Left ventricle myocardium inferior (tissue), 1 donor: ENCODE data around the gene RAI14. TPM values are rescaled to one million over a fixed set of nuclear protein-coding genes. Genes with fewer than 3 reads are reported as not detected.
A peak's percentile ranks its signal among the peaks of the same experiment; 100 is the strongest.
"Not testable (repeated sequence)": the region's sequence is repeated elsewhere in the genome, so short reads cannot be mapped to it uniquely, and the experiment has no call there.

Source experiments
- DNase-seq: peaks from one replicate; pipeline ENCODE4 v3.0.0-alpha.2; 2020
- H3K27ac ChIP-seq: fragments of 200-600 bp; replicated peaks from 2 replicates; pipeline ENCODE4 v1.8.0; 2021
- H3K27me3 ChIP-seq: fragments of 200-600 bp; 2 replicates; pipeline ENCODE4 v1.8.0; 2021; ENCODE audit warnings: low read depth
- H3K36me3 ChIP-seq: fragments of 200-600 bp; 2 replicates; pipeline ENCODE4 v1.8.0; 2021
- H3K4me1 ChIP-seq: fragments of 200-600 bp; 2 replicates; pipeline ENCODE4 v1.8.0; 2021
- H3K4me3 ChIP-seq: fragments of 200-600 bp; 2 replicates; pipeline ENCODE4 v1.8.0; 2021; ENCODE audit warnings: mild to moderate bottlenecking, moderate library complexity
- H3K9me3 ChIP-seq: fragments of 200-600 bp; replicated peaks from 2 replicates; pipeline ENCODE4 v1.8.0; 2021
- CTCF ChIP-seq: fragments of 200-600 bp; IDR thresholded peaks from 2 replicates; pipeline ENCODE4 v1.8.0; 2021; ENCODE audit warnings: antibody characterized with exemption, mild to moderate bottlenecking, borderline replicate concordance
- intact Hi-C: fragments of 100-400 bp; cut with micrococcal nuclease; formaldehyde crosslinking; loops from one replicate; pipeline ENCODE4 v1.11.0; 2022
- total RNA-seq: library from RNA; stranded (reverse); fragmentation: NEBNext Ultra II Directional; extraction: Animal tissue kit (Norgen Biotek cat#: 25700); gene quantifications from one replicate; pipeline ENCODE4 v1.2.1, GENCODE V29; 2021
- donor health status: DM: no; HTN: yes; CAD: no; lungs with severe emphysema.

The RAI14 gene
- total RNA-seq, 1 donor from 2014 or later = 6.7 TPM

- no peak for TF ChIP-seq CTCF
- no peaks in the 10 kb centered on the region for H3K9me3 ChIP-seq
- H3K36me3 ChIP-seq = peaks cover 45% of the 10 kb centered on the region
- peaks cover 4% of the 10 kb centered on the region for H3K4me1 ChIP-seq
- intact Hi-C loops = no loop called here
- H3K27ac ChIP-seq = no peak overlapping the region
- no peaks in the 10 kb centered on the region for H3K27me3 ChIP-seq
- no peak for DNase-seq
- no peak overlapping the region for H3K4me3 ChIP-seq
These were observed 170.2 kb downstream of the RAI14 start for GRCh38 chr5:34826347-34826746.

- H3K4me1 ChIP-seq = peaks cover 9% of the 10 kb centered on the region
- H3K27me3 ChIP-seq = no peaks in the 10 kb centered on the region
- H3K9me3 ChIP-seq = no peaks in the 10 kb centered on the region
- DNase-seq = no peak
- peaks cover 45% of the 10 kb centered on the region for H3K36me3 ChIP-seq
- H3K4me3 ChIP-seq = no peak overlapping the region
- intact Hi-C loops = no loop called here
- TF ChIP-seq CTCF = no peak
- H3K27ac ChIP-seq = no peak overlapping the region
These were observed 171.7 kb downstream of the RAI14 start for GRCh38 chr5:34827588-34828506.

GRCh38 chr5:34830827-34831226 lies 174.7 kb downstream of the RAI14 start:
- peak overlapping the region; percentile 37 for H3K27ac ChIP-seq
- peaks cover 23% of the 10 kb centered on the region for H3K36me3 ChIP-seq
- not testable (repeated sequence) for H3K9me3 ChIP-seq, H3K4me3 ChIP-seq, DNase-seq, H3K27me3 ChIP-seq
- intact Hi-C loops = loop anchor here (10.0 kb wide), 1 partner anchor 176 kb away; the partner anchor contains the start of gene RAI14
- H3K4me1 ChIP-seq = peaks cover 16% of the 10 kb centered on the region

- peaks cover 20% of the 10 kb centered on the region for H3K36me3 ChIP-seq
- DNase-seq = no peak
- intact Hi-C loops = loop anchor here (10.0 kb wide), 1 partner anchor 177 kb away; the partner anchor contains the start of gene RAI14
- H3K27ac ChIP-seq = peak overlapping the region; percentile 37
- H3K9me3 ChIP-seq = no peaks in the 10 kb centered on the region
- peaks cover 16% of the 10 kb centered on the region for H3K4me1 ChIP-seq
- TF ChIP-seq CTCF = no peak
- H3K27me3 ChIP-seq = no peaks in the 10 kb centered on the region
- no peak overlapping the region for H3K4me3 ChIP-seq
These were observed 175.2 kb downstream of the RAI14 start for GRCh38 chr5:34831303-34831702.

DNA sequence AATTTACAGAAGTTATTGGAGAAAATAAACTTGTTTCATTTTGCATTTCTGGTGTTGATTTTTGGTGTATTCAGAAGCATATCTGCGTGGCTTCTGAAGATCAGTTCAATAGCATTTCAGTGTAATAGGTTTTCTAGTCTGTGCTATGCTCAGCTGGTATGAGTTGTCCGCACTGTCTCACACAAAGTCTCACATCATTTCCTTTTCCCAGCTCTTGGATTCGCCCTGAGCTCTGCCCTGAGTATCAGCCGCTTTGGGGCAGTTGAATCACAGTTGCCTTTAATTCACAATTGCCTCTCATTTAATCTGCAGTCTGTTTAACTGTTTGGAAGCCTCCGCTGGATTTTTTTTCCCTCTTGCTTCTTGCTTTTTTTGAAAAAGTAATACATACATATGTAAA lies 176.4 kb downstream of the RAI14 start:
- H3K36me3 ChIP-seq = peaks cover 8% of the 10 kb centered on the region
- no peaks in the 10 kb centered on the region for H3K27me3 ChIP-seq
- H3K4me3 ChIP-seq = no peak overlapping the region
- no peaks in the 10 kb centered on the region for H3K9me3 ChIP-seq
- no peak for TF ChIP-seq CTCF
- peak overlapping the region; percentile 37 for H3K27ac ChIP-seq
- intact Hi-C loops = loop anchor here (10.0 kb wide), 1 partner anchor 178 kb away; the partner anchor contains the start of gene RAI14
- peaks cover 16% of the 10 kb centered on the region for H3K4me1 ChIP-seq
- DNase-seq = no peak

DNA sequence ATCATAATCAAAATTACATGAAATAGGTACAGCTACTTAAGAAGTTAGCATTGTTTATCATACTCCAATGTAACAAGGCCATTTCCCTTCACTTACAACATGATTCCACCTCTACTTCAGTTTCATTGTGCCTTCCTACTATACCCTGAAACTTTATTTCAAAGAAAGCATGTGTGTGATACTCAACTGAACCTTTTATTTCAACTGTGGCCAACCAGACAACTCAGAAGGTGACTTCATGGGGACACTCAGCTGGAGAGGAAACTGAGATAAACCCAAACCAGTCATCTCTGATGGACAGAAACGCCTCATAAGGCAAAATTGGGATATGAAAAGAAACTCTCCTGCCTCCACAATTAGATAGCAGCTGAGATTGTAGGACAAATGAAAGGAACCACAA lies 177.0 kb downstream of the RAI14 start:
- H3K36me3 ChIP-seq = peaks cover 3% of the 10 kb centered on the region
- H3K27ac ChIP-seq = peak overlapping the region; percentile 37
- no peak for TF ChIP-seq CTCF
- DNase-seq = no peak
- no peaks in the 10 kb centered on the region for H3K9me3 ChIP-seq
- peaks cover 16% of the 10 kb centered on the region for H3K4me1 ChIP-seq
- H3K4me3 ChIP-seq = no peak overlapping the region
- intact Hi-C loops = loop anchor here (10.0 kb wide), 1 partner anchor 178 kb away; the partner anchor contains the start of gene RAI14
- H3K27me3 ChIP-seq = no peaks in the 10 kb centered on the region
